Measurements from ENCODE around the gene PKIB.

GRCh38 chr6:122727244-122727643 is 117.0 kb downstream of the PKIB start:
- TF ChIP-seq POLR2AphosphoS5 (IDR thresholded peaks at IDR 0.05; ENCODE audit: low read depth, low read length) (no peak), POLR2A (IDR thresholded peaks at IDR 0.05; ENCODE audit: low read depth, low read length) (no peak)

All from GM12891 (cell line).